ENCODE measurements around the gene DNMT3A. TPM values are rescaled to one million over a fixed set of nuclear protein-coding genes. Genes with fewer than 3 reads are reported as not detected.

DNMT3A gene
- total and polyA plus RNA-seq, 2 donors (not counting 1 experiment from before 2014, with no cell fraction given) = 8.9 to 24.5 TPM

DNA sequence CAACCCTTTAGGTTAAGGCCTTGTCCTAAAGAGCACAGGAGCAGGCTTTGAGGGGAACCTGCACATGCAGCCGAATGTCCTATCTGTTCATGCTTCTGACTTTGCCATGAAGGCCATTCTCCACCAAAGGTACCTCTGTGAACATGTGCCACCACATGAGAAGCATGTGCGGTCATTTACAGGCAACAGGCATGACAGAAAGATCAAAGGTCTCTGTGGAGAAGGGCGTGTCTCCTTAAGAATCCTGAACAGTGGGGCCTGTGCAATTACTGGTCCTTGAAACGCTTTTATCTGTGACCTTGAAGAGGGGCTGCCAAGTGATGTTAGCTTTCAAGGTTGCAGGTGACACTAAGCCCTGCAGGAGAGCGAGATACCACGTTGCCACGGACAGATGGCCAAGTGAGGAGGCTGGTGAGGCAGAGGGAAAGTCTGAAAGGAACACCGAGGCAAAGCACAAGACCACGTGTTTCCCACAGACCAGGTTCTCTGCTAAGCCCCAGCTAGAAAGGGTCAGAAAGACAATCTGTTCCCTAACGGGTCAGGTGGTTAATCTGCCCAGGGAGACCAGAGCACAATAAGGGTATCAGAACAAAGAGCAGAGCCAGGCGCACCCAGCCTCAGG lies 153.9 kb downstream of the DNMT3A start:
- Histone ChIP-seq H3K27ac (ENCODE audit: low read length in 2 of 2) (no peak overlapping the region), H4K20me1 (ENCODE audit: control insufficient read depth, insufficient read depth, low read length, poor library complexity, severe bottlenecking) (no peaks in the 10 kb centered on the region), H2AFZ (ENCODE audit: insufficient read depth, low read depth, low read length, poor library complexity, severe bottlenecking) (no peak overlapping the region), H3K9ac (ENCODE audit: low read length) (no peak overlapping the region), H3K4me3 (ENCODE audit: control extremely low read depth in 1 of 5, extremely low read depth in 1 of 5, insufficient read depth in 1 of 5, low read depth in 2 of 5, low read length in 4 of 5) (no peak overlapping the region), H3K4me1 (ENCODE audit: control insufficient read depth in 2 of 2, insufficient read depth in 2 of 2, low read length in 2 of 2) (no peaks in the 10 kb centered on the region), H3K27me3 (replicated peaks in 1 of 4; ENCODE audit: control extremely low read depth in 1 of 4, control insufficient read depth in 3 of 4, insufficient read depth in 4 of 4, low read length in 3 of 4) (no peaks in the 10 kb centered on the region), H3K4me2 (replicated peaks; ENCODE audit: low read depth, low read length, poor library complexity, severe bottlenecking) (no peak overlapping the region), H3K36me3 (replicated peaks in 1 of 2; ENCODE audit: control extremely low read depth in 1 of 2, control insufficient read depth in 1 of 2, extremely low read depth in 1 of 2, insufficient read depth in 2 of 2, low read length in 1 of 2) (no peaks in the 10 kb centered on the region), H3K79me2 (ENCODE audit: control insufficient read depth, insufficient read depth, low read length) (no peaks in the 10 kb centered on the region), H3K9me3 (ENCODE audit: control extremely low read depth in 1 of 3, control insufficient read depth in 2 of 3, insufficient read depth in 1 of 3, low read length in 2 of 3) (no peaks in the 10 kb centered on the region)
- peaks cover 20% of the 10 kb centered on the region for H3K27me3 Mint-ChIP-seq
- no peak for DNase-seq
- POLR2A ChIA-PET = no interaction called here
- H3K9me3 Mint-ChIP-seq (ENCODE audit: insufficient read depth) = no peaks in the 10 kb centered on the region
- no peak for ATAC-seq (ENCODE audit: low read depth)
- H3K4me1 Mint-ChIP-seq = peaks cover 3% of the 10 kb centered on the region
- CTCF ChIA-PET = interaction anchor here (1.2 to 1.7 kb wide), 2 partner anchors 9 to 37 kb away, joined by 3 to 5 read pairs; no protein-coding TSS in a partner anchor
- WGBS (ENCODE audit: insufficient coverage) = 84% methylated on average over 11 of the region's 11 CpGs
- no peak overlapping the region for H3K27ac Mint-ChIP-seq
- no peak overlapping the region for H3K4me3 Mint-ChIP-seq
- intact Hi-C loops (cut with micrococcal nuclease) = no loop called here
- no peak for TF ChIP-seq EZH2 (IDR thresholded peaks at IDR 0.05; ENCODE audit: borderline replicate concordance, insufficient read depth, low read depth, low read length, poor library complexity, severe bottlenecking)
- TF ChIP-seq, protein P1, sequence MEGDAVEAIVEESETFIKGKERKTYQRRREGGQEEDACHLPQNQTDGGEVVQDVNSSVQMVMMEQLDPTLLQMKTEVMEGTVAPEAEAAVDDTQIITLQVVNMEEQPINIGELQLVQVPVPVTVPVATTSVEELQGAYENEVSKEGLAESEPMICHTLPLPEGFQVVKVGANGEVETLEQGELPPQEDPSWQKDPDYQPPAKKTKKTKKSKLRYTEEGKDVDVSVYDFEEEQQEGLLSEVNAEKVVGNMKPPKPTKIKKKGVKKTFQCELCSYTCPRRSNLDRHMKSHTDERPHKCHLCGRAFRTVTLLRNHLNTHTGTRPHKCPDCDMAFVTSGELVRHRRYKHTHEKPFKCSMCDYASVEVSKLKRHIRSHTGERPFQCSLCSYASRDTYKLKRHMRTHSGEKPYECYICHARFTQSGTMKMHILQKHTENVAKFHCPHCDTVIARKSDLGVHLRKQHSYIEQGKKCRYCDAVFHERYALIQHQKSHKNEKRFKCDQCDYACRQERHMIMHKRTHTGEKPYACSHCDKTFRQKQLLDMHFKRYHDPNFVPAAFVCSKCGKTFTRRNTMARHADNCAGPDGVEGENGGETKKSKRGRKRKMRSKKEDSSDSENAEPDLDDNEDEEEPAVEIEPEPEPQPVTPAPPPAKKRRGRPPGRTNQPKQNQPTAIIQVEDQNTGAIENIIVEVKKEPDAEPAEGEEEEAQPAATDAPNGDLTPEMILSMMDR (IDR thresholded peaks at IDR 0.05) = no peak

- 82% methylated on average over 5 of the region's 5 CpGs for WGBS (ENCODE audit: insufficient coverage)
- Mint-ChIP-seq H3K4me3 (no peak overlapping the region), H3K9me3 (ENCODE audit: insufficient read depth) (no peaks in the 10 kb centered on the region), H3K27me3 (peaks cover 20% of the 10 kb centered on the region), H3K27ac (peak overlapping the region; percentile 8), H3K4me1 (no peaks in the 10 kb centered on the region)
- ATAC-seq (ENCODE audit: low read depth) = no peak
- no peak overlapping the region for H3K9ac ChIP-seq (ENCODE audit: low read length)
- CTCF ChIA-PET = interaction anchor here (1.5 to 1.6 kb wide), 2 partner anchors 13 to 21 kb away, joined by 3 to 7 read pairs; no protein-coding TSS in a partner anchor
- no peak overlapping the region for H3K4me2 ChIP-seq (replicated peaks; ENCODE audit: low read depth, low read length, poor library complexity, severe bottlenecking)
- peaks cover 0 to 5% (median 0%) of the 10 kb centered on the region in 4 experiments for H3K27me3 ChIP-seq (replicated peaks in 1 of 4; ENCODE audit: control extremely low read depth in 1 of 4, control insufficient read depth in 3 of 4, insufficient read depth in 4 of 4, low read length in 3 of 4)
- intact Hi-C loops (cut with micrococcal nuclease) = no loop called here
- POLR2A ChIA-PET = no interaction called here
- no peaks in the 10 kb centered on the region for H3K79me2 ChIP-seq (ENCODE audit: control insufficient read depth, insufficient read depth, low read length)
- no peaks in the 10 kb centered on the region for H3K9me3 ChIP-seq (ENCODE audit: control extremely low read depth in 1 of 3, control insufficient read depth in 2 of 3, insufficient read depth in 1 of 3, low read length in 2 of 3)
- no peak overlapping the region for H3K4me3 ChIP-seq (ENCODE audit: control extremely low read depth in 1 of 5, extremely low read depth in 1 of 5, insufficient read depth in 1 of 5, low read depth in 2 of 5, low read length in 4 of 5)
- no peak overlapping the region for H3K27ac ChIP-seq (ENCODE audit: low read length in 2 of 2)
- H2AFZ ChIP-seq (ENCODE audit: insufficient read depth, low read depth, low read length, poor library complexity, severe bottlenecking) = no peak overlapping the region
- no peak for TF ChIP-seq EZH2 (IDR thresholded peaks at IDR 0.05; ENCODE audit: borderline replicate concordance, insufficient read depth, low read depth, low read length, poor library complexity, severe bottlenecking)
- TF ChIP-seq, protein P1 (IDR thresholded peaks at IDR 0.05) = no peak
- no peaks in the 10 kb centered on the region for H3K4me1 ChIP-seq (ENCODE audit: control insufficient read depth in 2 of 2, insufficient read depth in 2 of 2, low read length in 2 of 2)
- no peak for DNase-seq
- no peaks in the 10 kb centered on the region for H3K36me3 ChIP-seq (replicated peaks in 1 of 2; ENCODE audit: control extremely low read depth in 1 of 2, control insufficient read depth in 1 of 2, extremely low read depth in 1 of 2, insufficient read depth in 2 of 2, low read length in 1 of 2)
- H4K20me1 ChIP-seq (ENCODE audit: control insufficient read depth, insufficient read depth, low read length, poor library complexity, severe bottlenecking) = no peaks in the 10 kb centered on the region
These were observed 157.5 kb downstream of the DNMT3A start for GRCh38 chr2:25184254-25184653.

Data from B cell (primary cell).